ENCODE data around the gene PKNOX2.

The PKNOX2 gene

GRCh38 chr11:125229916-125230315, 65.4 kb downstream of the PKNOX2 start:
- no peak for DNase-seq (ENCODE audit: low read depth in 4 of 4, low spot score in 1 of 4)

DNA sequence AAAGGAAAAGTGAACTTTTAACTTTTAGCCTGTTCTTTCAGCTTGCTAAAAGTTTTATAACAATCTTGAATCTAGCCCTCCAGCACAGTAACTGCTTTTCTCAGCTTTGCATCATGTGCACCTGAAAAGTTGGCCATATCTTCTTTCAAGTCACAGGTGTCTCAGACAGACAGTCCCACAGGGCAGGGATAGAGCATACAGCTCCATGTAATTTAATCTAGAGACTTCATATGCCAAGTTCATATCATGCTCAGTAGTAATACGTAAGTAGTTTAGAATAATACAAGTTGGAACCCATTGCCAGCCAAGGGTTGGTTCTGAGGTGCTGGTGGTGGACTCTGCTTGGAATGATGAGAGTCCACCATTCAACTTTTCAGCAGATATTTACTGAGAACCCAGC, 68.6 kb downstream of the PKNOX2 start:
- DNase-seq (ENCODE audit: low read depth in 4 of 4, low spot score in 1 of 4): no peak

DNA sequence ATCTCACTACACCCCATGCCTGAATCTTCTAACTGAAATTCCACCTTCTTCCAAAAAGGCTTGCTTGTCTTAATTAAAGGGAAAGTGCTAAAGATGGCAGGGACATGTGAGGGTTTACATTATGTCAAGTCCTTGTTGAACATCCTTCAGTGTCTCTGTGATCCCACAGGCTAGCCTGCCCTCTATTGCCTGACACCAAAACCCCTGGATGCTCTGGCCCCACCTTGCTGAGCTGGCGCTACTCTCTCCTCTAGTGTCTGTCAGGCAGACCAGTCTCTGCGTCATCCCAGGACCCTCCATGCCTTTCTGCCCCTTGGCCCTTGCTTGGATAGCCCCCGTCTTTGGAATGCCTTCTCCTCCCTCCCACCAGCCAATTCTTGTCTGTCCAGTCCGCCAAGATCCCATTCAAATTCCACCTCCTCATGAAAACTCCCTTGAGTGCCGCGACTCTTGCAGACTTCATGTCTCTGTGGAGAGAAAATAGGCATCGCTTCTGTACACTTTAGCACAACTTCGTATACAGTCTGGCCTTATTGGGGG, 69.3 kb downstream of the PKNOX2 start:
- DNase-seq (ENCODE audit: low read depth in 4 of 4, low spot score in 1 of 4): no peak

DNA sequence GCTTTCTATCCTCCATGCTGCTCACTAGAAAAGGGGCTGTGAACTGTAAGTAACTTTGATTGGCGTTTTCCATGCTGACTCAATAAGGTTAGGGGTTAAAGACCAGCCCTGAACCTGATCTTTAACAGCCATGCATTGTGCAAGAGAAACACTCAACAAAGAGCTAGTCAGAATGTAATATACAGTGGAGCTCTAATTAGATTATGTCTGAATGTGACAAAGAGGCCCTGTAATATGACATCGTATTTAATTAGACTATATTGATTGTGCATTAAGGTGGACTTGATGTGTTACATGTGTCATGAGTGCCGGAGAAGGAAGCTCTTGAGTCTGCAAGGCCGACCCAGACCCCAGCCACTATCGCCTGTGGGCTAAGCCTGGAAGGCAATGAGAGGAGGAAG, 70.5 kb downstream of the PKNOX2 start:
- no peak for DNase-seq (ENCODE audit: low read depth in 4 of 4, low spot score in 1 of 4)

DNA sequence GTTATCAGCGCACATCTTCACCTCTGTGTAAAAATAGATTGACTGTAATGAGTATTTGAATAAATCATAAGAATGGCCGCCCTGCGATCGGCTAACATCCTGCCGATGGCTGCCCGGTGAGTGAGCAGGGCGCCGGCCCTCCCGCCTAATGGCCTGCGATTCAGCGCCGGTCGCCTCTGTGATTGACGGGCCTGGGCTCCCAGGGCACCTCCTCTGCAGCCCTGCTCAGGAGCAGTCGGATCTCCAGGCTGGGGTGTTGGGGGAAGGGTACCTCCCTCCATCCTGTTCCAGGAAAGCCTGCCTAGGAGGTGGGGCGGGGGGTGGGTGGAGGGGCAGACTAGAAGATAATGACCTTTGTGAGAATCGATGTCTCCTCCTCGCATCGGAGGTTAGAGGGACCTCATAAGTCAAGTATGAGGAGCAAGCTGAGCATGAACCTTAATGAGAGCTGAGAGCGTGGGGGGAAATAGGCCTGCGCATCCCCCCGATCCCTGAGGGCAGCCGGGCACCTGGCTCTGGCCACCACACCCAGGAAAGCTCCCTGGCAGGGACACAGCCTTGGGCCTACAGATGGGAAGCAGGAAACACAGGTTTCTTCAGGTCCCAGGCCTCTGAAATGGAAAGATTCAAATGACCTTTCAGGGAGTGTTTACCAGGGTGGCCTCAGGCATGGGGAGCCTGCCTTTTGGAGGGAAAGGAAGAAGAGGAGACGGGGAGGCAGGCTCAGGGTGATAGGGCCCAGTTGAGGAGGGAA, 71.7 kb downstream of the PKNOX2 start:
- DNase-seq (ENCODE audit: low read depth in 4 of 4, low spot score in 1 of 4): no peak

GRCh38 chr11:125239585-125240560, 75.3 kb downstream of the PKNOX2 start:
- no peak for DNase-seq (ENCODE audit: low read depth in 4 of 4, low spot score in 1 of 4)

DNA sequence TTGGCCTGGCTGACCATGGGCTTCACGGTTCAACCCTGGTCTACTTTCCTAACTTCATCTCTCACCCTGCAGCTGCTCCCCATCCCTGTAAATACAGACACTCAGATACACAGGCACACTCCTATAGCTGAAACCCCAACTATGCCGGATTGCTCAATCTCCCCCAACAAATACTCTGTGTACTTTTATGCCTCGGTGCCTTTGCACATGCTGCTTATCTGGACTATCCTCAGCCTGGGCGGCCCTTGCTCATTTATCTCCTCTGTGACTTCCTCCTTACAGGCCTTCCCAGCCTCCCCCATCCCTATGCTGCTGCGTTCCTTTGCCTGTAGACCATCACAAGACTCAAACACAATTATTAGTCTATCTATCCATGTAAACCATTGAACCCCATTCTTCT, 76.6 kb downstream of the PKNOX2 start:
- DNase-seq (ENCODE audit: low read depth in 4 of 4, low spot score in 1 of 4): no peak

DNA sequence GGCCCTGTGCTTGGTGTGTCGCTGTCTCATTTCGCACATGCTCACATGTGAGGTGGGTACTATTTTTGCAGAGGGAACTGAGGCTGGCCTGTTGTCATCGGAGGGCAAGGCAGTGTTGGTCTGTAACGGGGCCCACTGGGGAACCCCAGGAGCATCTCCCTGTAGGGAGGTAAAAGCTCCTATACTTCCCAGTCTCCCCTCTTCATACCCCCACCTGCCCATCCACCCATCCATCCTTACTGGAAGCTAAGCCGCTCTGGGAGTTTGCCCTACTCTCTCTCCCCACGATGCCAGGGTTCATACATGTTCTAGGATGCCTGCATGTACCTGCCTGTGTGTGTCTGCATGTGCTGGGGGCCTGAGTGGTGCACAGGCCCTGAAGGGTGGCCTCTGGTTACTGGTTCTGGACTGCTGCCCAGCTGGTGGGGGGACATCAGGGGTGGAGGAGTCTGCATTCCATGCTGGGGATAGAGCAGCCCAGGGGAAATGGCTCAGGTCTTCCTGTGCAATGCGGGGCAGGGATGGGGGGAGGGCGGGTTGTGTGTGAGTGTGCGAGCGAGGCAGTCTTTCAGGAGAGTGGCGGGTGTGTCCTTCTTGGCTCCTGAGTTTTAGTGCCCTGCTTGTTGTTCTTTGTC, 77.7 kb downstream of the PKNOX2 start:
- DNase-seq (ENCODE audit: low read depth in 4 of 4, low spot score in 1 of 4): no peak

- DNase-seq (ENCODE audit: low read depth in 4 of 4, low spot score in 1 of 4): no peak
Observed at GRCh38 chr11:125244166-125244565, 79.6 kb downstream of the PKNOX2 start.

- no peak for DNase-seq (ENCODE audit: low read depth in 4 of 4, low spot score in 1 of 4)
Observed at GRCh38 chr11:125245299-125245698, 80.7 kb downstream of the PKNOX2 start.

- DNase-seq (ENCODE audit: low read depth in 4 of 4, low spot score in 1 of 4): no peak
Observed at GRCh38 chr11:125247431-125247830, 82.9 kb downstream of the PKNOX2 start.

DNA sequence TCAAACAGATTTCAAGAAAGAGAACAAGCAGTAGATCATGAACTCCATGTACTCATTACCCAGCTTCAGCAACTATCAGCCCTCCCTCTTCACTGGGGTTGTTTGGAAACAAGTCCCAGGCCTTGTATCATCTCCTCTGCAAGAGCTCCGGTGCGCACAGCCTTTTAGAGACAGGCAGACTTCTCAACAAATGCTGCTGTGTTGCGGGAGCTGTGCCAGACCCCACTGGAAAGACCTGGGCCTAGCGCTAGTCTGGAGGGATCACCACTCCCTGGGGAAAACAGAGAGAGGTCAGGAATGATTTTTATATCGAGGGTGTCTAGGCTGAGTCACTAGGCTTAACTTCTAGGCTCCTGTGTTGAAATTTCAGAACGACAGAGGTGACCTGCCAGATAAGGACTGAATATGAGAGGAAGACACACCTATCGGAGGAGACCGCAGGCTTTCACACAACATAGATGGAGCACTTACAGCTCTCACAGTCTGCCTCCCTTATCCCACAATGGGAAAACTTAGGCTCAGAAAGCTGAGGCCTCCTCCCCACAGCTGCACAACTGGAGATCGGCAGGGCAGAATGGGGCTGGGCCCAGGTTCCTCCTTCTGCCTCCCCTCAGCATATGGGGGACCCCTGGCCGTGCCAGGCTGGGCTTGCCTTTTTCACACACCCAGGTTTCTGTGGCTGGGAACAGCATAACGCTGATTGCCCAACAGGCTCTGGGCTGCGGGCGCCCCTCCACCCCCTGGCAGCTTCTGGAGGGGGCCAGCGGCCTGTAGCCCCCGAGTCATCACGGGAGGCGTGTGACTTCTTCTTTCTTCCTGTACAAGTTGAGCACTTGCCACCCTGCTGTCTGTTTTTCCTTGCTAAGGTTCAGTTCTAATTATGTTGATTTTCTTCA, 86.0 kb downstream of the PKNOX2 start:
- no peak for DNase-seq (ENCODE audit: low read depth in 4 of 4, low spot score in 1 of 4)

- no peak for DNase-seq (ENCODE audit: low read depth in 4 of 4, low spot score in 1 of 4)
Observed at GRCh38 chr11:125251214-125251545, 86.6 kb downstream of the PKNOX2 start.

- no peak for DNase-seq (ENCODE audit: low read depth in 4 of 4, low spot score in 1 of 4)
Observed at GRCh38 chr11:125251956-125252355, 87.4 kb downstream of the PKNOX2 start.

DNA sequence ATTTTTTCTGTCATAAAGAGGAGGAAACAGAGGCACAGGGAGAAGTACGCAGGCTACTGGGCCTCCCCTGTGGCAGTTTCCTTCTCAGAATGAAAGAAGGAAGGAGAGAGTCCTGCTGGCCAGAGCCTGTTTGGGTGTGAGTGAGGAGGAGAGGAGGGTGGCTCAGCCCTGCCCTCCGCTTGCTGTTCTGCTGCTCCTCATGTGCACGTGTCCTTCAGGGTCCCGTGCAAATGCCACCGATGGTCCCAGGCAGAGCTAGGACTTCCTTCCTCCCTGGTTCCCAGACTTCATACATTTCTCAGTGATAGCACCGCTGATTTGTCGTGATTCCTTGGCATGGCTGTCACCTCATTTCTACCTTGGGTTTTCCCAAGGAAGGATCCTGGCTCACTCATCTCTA, 88.7 kb downstream of the PKNOX2 start:
- DNase-seq (ENCODE audit: low read depth in 4 of 4, low spot score in 1 of 4): no peak

GRCh38 chr11:125253795-125254525, 89.4 kb downstream of the PKNOX2 start:
- no peak for DNase-seq (ENCODE audit: low read depth in 4 of 4, low spot score in 1 of 4)

- no peak for DNase-seq (ENCODE audit: low read depth in 4 of 4, low spot score in 1 of 4)
Observed at GRCh38 chr11:125256541-125257189, 92.1 kb downstream of the PKNOX2 start.

- no peak for DNase-seq (ENCODE audit: low read depth in 4 of 4, low spot score in 1 of 4)
Observed at GRCh38 chr11:125257190-125257579, 92.6 kb downstream of the PKNOX2 start.

DNA sequence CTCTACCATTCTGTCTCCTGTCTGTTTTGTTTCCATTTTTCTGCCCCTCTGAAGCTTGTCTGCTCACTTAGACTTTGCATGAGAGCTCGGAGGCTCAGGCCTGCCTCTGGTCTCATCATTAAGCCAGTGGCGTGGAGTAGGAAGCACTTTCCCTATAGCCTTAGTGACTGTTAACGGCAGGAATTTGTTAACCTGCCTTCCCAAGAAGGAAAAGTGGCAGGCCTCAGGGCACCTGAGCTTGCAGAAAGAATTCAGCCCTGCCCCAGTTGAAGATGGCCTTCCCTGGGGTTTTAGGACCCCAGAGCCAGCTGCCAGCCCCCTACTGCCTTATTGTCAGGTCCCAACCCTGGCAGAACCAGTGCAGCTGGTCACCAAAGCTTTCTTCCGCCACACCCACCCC, 93.2 kb downstream of the PKNOX2 start:
- DNase-seq (ENCODE audit: low read depth in 4 of 4, low spot score in 1 of 4): no peak

All from stimulated activated CD4-positive, alpha-beta T cell treated with anti-CD3 and anti-CD28 coated beads, Interleukin-1b, Interleukin-23, amount 100 ng/mL, for 24 hours (primary cell).